Hepatic stellate cell (primary cell): ENCODE data around the gene STAT3.

Experiments used
- DNase-seq: peaks from one replicate; pipeline ENCODE4 v3.0.0; 2011; ENCODE audit warnings: low spot score

The STAT3 gene

DNA sequence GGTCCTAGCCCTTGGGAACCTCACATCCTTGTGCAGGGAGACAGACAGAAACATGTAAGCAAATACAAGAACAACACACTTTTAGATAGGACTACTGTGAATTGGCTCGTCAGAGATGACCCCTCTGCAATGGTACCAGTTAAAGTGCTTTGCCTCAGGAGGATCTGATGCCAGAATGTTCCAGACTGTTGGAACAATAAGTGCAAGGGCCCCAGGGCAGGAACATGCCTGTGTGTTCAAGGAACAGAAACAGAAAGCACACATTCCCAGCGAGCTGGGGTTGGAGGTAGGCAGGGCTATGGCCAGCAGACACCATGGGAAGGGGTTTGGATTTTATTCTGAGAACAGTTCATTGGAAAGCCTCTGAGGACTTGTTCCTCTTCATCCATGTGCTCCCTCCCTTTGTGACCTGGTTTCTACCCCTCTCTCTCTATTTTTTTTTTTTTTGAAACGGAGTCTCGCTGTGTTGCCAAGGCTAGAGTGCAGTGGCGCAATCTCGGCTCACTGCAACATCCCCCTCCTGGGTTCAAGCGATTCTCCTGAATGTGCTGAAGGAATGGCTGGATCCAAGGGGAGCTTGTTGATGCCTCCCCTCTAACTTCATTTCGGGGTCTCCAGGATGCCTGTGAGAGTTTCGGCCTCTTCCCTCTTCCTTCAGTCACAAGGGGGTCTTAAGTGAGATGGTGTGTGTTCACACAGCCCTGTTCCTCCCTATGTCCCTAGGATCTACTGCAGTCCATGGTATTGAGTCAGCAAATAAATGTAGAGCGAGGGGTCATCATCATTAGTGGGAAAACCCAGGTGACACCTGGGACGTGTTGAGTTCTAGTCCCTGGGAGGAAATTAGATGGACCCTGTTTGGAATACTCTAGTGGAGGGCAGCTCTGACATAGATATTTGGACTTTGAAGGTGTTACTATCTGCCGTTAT lies 93.5 kb downstream of the STAT3 start:
- DNase-seq, result no peak

- DNase-seq, result no peak
Measured at GRCh38 chr17:42291129-42291528, 97.1 kb downstream of the STAT3 start.

- no peak for DNase-seq
Measured at GRCh38 chr17:42290577-42290976, 97.7 kb downstream of the STAT3 start.

DNA sequence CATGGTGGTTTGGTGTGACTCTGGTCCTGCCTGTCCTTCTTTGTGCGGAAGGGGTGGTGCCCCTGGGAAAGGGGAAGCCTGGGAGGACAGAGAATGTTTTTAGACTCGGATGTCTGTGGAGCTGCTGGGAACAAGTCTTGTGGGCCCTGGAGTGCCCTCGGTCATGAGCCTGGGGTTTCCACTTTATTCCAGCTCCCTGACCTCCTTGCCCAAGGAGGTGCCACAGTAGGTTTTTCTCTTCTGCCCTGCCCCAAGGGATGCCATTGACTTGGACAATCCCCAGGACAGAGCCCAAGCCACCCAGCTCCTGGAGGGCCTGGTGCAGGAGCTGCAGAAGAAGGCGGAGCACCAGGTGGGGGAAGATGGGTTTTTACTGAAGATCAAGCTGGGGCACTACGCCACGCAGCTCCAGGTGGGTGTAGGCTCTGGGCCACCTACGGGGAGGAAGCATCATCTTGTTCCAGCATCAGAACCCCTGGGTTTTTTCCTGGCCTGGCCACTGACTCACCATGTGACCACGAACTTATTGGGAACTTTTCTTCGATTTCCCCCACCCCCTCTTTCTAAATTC lies 98.5 kb downstream of the STAT3 start:
- no peak for DNase-seq

DNA sequence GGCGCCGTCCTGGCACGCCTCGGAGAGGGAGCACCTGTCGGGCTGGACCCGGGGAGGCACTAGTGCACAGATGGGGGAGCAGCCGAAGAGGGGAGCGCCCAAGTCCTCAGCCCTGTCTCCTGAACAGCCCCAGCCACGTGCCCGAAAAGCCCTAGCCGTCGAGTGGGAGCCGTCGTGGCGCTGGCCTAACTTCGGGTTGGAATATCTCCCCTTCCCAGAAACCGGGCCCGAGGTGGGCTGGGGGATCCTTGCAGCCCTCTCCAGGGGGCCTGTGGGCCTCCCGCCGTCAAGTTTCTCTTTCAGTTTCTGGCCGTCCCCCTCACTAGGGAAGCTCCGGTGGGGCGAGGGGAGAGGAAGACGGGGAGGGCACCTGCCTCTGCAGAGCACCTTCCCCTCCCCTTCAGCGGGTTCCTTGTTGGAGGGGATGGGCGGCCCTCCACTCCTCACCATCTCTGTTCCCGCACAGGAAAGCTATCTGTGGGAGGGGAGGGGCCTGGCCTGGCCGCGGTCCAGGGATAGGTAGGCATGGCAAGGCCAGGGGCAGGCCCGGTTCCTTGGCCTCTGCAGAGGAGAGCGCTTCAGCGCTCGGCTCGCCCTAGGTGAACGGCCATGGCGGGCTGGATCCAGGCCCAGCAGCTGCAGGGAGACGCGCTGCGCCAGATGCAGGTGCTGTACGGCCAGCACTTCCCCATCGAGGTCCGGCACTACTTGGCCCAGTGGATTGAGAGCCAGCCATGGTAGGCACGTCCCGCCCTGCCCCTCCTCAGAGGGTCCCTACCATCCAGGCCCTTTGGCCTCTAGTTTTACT lies 99.2 kb downstream of the STAT3 start:
- DNase-seq, result no peak

DNA sequence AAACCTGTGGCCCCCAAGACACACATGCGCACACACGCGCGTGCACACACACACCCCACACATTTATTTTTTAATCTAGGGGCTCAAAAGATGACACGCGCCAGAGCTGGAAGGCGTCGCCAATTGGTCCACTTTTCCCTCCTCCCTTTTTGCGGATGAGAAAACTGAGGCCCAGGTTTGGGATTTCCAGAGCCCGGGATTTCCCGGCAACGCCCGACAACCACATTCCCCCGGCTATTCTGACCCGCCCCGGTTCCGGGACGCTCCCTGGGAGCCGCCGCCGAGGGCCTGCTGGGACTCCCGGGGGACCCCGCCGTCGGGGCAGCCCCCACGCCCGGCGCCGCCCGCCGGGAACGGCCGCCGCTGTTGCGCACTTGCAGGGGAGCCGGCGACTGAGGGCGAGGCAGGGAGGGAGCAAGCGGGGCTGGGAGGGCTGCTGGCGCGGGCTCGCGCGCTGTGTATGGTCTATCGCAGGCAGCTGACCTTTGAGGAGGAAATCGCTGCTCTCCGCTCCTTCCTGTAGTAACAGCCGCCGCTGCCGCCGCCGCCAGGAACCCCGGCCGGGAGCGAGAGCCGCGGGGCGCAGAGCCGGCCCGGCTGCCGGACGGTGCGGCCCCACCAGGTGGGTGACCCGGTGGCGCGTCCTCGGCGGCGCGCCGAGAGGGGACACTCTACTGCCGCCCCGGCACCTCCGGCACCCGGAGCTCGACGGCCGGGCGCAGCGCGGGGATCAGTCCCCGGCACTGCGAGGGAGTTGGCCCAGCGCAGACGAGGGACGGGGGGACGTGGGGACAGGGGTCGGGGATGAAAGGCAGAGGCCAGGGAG lies 100.1 kb downstream of the STAT3 start, which contains the start of gene STAT5A:
Gene STAT5A, plus strand, starts transcription at position 522 of the 826 bp plus-strand sequence. CDS start 914 bp downstream, outside the sequence.
- peak; percentile 89 for DNase-seq

- no peak for DNase-seq
Measured at GRCh38 chr17:42287305-42287976, 100.8 kb downstream of the STAT3 start.

GRCh38 chr17:42286411-42287221 lies 101.6 kb downstream of the STAT3 start:
- no peak for DNase-seq

DNA sequence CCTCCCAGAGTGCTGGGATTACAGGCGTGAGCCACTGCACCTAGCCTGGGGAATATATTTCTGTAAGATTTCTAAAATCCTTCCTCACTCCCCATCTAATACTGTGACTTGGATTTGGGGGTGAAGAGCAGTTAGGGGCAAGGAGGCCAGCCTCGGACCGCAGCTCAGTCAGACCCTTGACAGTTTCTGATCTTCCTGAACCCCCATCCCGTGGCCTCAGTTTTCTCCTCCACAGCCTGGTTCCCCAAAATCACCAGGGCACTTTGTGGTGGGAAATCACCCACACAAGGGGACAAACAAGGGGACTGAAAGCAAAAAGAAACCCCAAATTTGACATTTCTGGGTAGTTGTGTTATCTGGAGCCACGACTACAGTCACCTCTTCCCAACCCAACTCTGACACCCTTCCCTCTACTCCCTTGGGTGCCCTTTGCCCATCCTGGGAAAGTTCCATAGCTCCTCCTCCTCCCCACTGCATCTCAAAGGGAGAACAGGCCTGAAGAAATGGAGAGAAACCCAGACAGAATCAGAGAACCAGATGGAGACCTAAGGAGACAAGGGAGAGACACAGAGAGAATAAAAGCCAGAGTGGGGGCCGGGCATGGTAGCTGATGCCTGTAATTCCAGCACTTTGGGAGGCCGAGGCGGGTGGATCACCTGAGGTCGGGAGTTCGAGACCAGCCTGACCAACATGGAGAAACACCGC lies 102.7 kb downstream of the STAT3 start:
- no peak for DNase-seq

DNA sequence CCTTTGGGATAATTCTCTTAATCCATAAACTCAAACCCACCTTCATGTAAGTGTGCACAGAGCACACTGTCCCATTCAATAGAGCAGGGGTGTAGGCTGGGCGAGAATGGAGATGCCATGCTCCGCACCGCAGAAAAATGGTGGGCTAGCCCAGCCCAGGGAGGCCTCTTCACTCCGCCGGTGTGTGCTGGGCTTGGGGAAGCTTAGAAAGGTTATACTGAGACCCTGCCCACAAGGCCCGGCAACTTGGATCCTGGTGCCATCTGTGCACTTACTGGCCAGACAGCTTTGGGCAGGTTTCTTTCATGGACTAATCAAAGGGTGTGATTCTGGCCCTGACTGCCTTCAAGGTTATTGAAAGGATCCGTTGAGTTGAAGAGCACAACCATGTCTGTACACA lies 103.7 kb downstream of the STAT3 start:
- DNase-seq, result no peak

GRCh38 chr17:42284024-42284369 lies 104.2 kb downstream of the STAT3 start:
- DNase-seq, result no peak

- DNase-seq, result no peak
Measured at GRCh38 chr17:42283241-42284023, 104.8 kb downstream of the STAT3 start.

DNA sequence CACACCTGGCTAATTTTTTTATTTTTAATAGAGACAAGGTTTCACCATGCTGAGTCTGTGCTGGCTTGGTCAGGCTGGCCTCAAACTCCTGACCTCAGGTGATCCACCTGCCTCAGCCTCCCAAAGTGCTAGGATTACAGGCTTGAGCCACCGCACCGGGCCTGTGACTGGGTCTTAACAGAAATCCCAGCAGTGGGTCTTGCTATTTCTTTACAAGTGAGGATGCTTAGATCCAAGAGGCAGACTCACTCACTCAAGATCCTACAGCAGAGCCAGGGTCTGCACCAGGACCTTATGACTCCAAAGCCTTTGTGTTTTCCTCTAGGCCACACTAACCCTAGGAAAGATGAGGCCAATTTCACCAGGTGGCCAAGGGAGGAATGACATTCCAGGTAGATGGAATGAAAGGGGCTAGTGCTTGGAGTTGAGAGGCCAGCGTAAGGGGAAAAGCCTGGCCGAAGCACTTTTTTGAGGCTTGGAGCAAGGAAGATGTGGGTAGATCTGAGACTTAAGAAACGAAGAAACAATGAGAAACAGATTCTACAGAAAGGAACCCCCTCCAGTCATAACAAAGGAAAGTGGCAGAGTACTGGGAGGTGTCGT lies 105.7 kb downstream of the STAT3 start:
- no peak for DNase-seq

GRCh38 chr17:42281571-42282096 lies 106.6 kb downstream of the STAT3 start:
- DNase-seq, result no peak

DNA sequence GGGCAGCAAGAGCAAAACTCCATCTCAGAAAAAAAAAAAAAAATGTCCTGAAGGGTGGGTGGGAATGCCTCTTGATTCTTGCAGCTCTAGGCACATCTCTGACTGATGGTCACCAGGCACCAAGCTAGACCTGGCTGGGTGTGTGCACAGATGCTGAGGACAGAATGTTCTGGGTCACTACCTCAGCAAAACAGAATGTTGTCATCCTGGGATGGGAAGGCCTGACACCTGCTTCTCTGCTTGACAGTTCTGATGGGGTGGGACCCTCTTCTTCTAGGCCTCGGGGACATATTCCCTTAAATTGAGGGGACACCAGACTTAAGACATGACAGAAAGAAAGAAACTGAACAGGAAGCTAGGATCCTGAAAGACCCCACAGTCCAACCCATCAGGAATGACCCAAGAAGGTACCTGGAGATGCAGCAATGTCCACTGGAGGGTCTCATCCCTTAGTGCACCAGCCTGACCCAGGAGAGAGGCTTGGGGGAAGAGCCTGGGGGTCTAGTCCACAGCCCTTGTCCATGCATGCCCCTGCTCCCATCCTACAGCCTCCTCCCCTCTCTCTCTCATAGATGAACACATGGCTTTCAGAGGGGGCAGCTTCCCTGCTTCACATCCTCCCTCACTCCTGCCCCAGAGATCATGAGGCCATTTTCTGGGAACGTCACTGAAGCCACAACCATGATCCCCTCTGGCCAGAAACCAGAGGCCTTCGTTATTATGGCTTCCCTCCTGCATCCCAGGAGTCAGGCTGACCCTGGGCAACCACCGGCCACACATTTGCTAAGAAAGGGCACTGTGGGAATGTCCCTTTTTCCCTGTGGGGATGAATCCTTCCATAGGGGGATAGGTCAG lies 108.2 kb downstream of the STAT3 start:
- DNase-seq, result no peak

GRCh38 chr17:42277342-42277712 lies 110.9 kb downstream of the STAT3 start:
- DNase-seq, result no peak

GRCh38 chr17:42276609-42277341 lies 111.5 kb downstream of the STAT3 start:
- DNase-seq, result peak; percentile 81
